Activated naive CD4-positive, alpha-beta T cell treated with anti-CD3 and anti-CD28 coated beads, Interleukin-2, amount 50 U/mL, for 72 hours (primary cell): ENCODE data around the gene TMEM63A. TPM values are rescaled to one million over a fixed set of nuclear protein-coding genes. Genes with fewer than 3 reads are reported as not detected.
A peak's percentile ranks its signal among the peaks of the same experiment; 100 is the strongest.

ENCODE experiments used
- ATAC-seq, 2 donors: fragments of 150-1000 bp; cut with Tn5 transposase; 2 replicates each; pipeline ENCODE4 v1.10.0; 2021; ENCODE audit warnings: mild to moderate bottlenecking in 2 of 2, moderate library complexity in 2 of 2
- DNase-seq, 2 donors: peaks; one replicate each; pipeline ENCODE4 v3.0.0; 2021 to 2022; ENCODE audit warnings: low spot score in 2 of 2
- H3K27ac Mint-ChIP-seq, 2 donors: one replicate each; pipeline ENCODE4 v1.8.0; 2022; ENCODE audit warnings: mild to moderate bottlenecking in 2 of 2, mixed read lengths in 2 of 2
- H3K36me3 Mint-ChIP-seq, 2 donors: one replicate each; pipeline ENCODE4 v1.8.0; 2022; ENCODE audit warnings: mixed read lengths in 2 of 2
- H3K9me3 Mint-ChIP-seq, 2 donors: one replicate each; pipeline ENCODE4 v1.8.0; 2022; ENCODE audit warnings: mixed read lengths in 2 of 2
- total RNA-seq, 2 donors: library from RNA; stranded (reverse); gene quantifications; one replicate each; pipeline ENCODE4 v1.2.3, GENCODE V29; 2022

Gene TMEM63A
- total RNA-seq, 2 donors from 2014 or later = 67.8 to 115 TPM

DNA sequence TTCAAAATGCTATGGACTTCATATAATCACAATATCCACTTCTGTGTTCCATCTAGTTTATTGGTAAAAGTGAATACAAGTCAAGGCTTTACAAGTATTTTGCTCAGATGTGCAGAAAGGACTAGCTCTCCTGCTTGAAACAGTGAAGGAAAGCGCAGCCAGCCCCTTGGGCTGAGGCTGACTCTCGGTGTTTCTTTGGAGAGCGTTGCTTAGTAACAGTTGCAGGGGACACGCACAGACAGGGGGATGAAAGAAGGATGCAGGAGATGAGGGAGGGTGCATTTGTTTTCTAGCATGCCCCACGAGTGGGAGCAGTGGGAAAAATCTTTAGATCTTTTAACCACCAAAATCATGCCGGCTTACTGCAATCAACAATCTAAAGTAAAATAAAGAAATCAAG, 32.8 kb upstream of the TMEM63A start:
- Mint-ChIP-seq H3K27ac (no peak overlapping the region), H3K36me3 (peaks cover 0 to 18% of the 10 kb centered on the region in 2 donors), H3K9me3 (no peaks in the 10 kb centered on the region)
- no peak for DNase-seq
- no peak for ATAC-seq

- no peak for DNase-seq
- H3K36me3 Mint-ChIP-seq = peaks cover 0 to 13% of the 10 kb centered on the region in 2 donors
- no peak for ATAC-seq
- no peak overlapping the region for H3K27ac Mint-ChIP-seq
- H3K9me3 Mint-ChIP-seq = no peaks in the 10 kb centered on the region
These were observed 32.2 kb upstream of the TMEM63A start for GRCh38 chr1:225914391-225914790.

DNA sequence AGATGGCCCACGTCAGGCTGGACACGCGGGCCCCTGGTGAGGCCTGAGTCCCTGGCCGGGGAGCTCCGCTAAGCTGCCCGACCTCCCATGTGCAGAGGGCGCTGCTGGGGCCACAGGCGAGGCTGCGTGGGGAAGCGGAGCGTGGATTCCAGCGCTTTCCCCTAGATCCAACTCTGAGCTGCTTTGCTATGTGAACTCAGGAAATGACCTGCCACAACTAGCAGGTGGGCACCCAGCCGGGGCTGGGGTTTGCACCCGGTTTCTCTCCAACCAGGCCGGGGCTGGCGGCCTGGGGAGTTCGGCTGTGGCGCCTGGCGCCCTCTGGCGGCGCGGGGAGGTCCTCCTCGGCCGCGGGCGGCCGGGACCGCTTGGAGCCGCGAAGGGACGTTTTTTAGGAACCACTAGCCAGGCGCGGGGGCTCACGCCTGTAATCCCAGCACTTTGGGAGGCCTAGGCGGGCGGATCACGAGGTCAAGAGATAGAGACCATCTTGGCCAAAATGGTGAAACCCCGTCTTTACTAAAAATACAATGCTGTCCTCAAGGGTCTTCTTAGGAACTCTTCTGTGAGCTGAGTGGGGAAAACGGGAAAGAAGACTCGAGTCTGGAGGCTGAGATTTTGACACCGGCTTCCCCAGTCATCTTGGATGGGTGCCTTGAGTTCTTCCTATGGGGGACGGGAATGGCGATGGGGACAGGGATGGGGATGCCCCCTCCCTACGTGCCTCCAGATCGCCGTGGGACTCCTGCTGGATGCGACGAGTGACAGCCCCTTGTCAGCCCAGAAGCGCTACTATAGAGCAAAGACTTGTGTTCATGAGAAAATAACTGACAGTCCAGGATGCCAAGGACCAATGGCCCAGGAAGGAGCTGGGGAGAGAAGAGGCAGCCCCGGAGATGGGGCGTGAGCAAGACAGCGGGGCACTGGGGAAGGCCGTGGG, 29.3 kb upstream of the TMEM63A start:
- H3K27ac Mint-ChIP-seq = peak overlapping the region in 1 of 2 donors; percentile 3
- H3K9me3 Mint-ChIP-seq = no peaks in the 10 kb centered on the region
- ATAC-seq = peak; percentile 91 to 93

GRCh38 chr1:225909477-225909876, 27.3 kb upstream of the TMEM63A start:
- DNase-seq = no peak
- H3K9me3 Mint-ChIP-seq = no peaks in the 10 kb centered on the region
- H3K36me3 Mint-ChIP-seq = no peaks in the 10 kb centered on the region
- ATAC-seq = no peak
- H3K27ac Mint-ChIP-seq = peak overlapping the region; percentile 0 to 3

More for the DNA sequence above, 29.3 kb upstream of the TMEM63A start:
- H3K36me3 Mint-ChIP-seq = no peaks in the 10 kb centered on the region
- DNase-seq = peak; percentile 77 to 84

- DNase-seq = no peak
- Mint-ChIP-seq H3K36me3 (no peaks in the 10 kb centered on the region), H3K9me3 (peaks cover 0 to under 1% of the 10 kb centered on the region in 2 donors), H3K27ac (no peak overlapping the region)
- ATAC-seq = no peak
These were observed 26.6 kb upstream of the TMEM63A start for GRCh38 chr1:225908773-225909172.

GRCh38 chr1:225908013-225908640, 25.9 kb upstream of the TMEM63A start:
- Mint-ChIP-seq H3K9me3 (peaks cover 0 to 3% of the 10 kb centered on the region in 2 donors), H3K27ac (peak overlapping the region in 1 of 2 donors; percentile 66), H3K36me3 (no peaks in the 10 kb centered on the region)
- DNase-seq (no peak), ATAC-seq (no peak)

GRCh38 chr1:225907341-225907740, 25.2 kb upstream of the TMEM63A start:
- H3K36me3 Mint-ChIP-seq = no peaks in the 10 kb centered on the region
- DNase-seq = no peak
- H3K27ac Mint-ChIP-seq = peak overlapping the region in 1 of 2 donors; percentile 66
- peaks cover 0 to 3% of the 10 kb centered on the region in 2 donors for H3K9me3 Mint-ChIP-seq
- no peak for ATAC-seq

DNA sequence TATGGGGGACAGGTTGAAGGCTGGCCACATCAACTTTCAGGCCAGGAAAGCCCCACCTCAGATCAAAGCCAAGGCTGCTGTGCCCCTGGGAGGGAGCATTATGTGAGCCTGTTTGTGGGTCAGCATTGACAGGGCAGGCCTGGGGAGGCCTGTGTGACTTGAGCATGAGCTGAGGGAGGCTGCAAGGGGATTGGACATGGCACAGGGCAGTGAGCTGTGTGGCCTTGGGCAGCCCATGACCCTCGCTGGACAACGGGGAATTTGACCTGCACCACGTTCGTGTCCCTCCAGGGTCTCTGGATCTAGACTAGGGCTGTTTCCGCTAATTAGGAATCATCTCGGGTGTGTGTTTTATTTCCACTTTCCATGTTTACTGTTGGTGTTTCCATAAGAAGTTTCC, 24.3 kb upstream of the TMEM63A start:
- ATAC-seq (no peak), DNase-seq (no peak)
- no peak overlapping the region for H3K27ac Mint-ChIP-seq
- H3K36me3 Mint-ChIP-seq = no peaks in the 10 kb centered on the region
- H3K9me3 Mint-ChIP-seq = peaks cover 0 to 3% of the 10 kb centered on the region in 2 donors

DNA sequence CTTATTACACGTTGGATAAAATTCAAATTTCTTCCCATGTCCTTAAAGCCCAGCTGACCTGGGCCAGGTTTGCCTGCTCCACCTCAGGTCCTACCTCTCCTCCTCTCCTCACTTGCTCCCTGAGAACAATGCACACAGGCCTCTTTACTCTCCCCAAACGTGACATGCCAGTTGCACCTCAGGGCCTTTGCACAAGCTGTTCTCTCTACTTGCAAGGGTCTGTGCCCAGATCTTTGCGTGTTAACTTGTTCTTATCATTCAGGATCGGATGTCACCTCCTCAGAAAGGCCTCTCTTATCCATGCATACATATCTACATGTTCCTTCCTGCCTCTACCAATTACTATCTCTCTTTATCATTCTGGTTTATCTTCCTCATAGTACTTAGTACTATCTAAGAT, 21.4 kb upstream of the TMEM63A start:
- H3K27ac Mint-ChIP-seq = peak overlapping the region in 1 of 2 donors; percentile 3

DNA sequence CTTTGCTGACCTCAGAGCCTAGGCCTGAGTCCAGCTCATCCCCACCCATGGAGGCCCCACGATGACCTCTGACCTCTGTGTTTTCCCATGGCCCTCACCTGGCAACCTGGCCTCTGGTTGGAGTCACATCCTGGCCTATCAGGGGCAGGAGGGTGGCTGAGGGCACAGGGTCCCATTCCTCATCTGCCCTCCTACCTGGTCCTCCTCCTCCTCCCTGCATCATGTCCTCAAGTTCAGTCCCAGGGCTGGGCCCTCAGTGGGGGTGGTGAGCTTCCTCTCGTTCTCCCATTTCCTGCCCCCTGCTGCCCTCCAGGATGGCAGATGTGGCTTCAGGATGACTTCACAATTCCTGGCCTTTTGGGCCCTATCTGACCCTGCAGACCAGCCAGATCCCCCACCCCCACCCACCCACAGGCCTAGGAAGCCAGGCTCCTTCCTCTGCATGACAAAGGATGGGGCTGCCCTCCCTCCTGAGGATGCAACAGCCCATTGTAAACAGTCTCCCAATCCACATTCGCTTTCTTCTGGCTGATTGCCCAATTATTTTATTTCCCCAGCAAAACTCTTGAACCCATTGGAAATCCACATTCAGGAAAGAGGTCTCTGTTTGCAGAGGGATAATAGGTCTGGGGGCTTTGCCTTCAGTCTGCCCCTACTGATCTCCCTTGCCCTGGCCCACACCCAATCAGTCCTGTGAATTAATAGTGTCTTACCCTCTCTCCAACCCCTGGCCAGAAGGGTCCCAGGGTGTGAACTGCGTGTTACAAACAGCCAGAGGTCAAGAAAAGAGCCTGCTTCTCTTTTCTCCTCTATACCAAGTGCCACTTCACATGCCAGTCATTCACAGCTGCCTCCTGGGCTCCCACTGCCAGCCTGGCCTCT, 17.1 kb upstream of the TMEM63A start:
- ATAC-seq (no peak), DNase-seq (no peak)
- Mint-ChIP-seq H3K9me3 (peaks cover 3% of the 10 kb centered on the region in 2 donors), H3K36me3 (peaks cover 0 to 15% of the 10 kb centered on the region in 2 donors), H3K27ac (peak overlapping the region; percentile 12 to 81)

More for the DNA sequence above, 21.4 kb upstream of the TMEM63A start:
- peaks cover 0 to 6% of the 10 kb centered on the region in 2 donors for H3K36me3 Mint-ChIP-seq
- ATAC-seq = no peak
- peaks cover 0 to 3% of the 10 kb centered on the region in 2 donors for H3K9me3 Mint-ChIP-seq
- no peak for DNase-seq

DNA sequence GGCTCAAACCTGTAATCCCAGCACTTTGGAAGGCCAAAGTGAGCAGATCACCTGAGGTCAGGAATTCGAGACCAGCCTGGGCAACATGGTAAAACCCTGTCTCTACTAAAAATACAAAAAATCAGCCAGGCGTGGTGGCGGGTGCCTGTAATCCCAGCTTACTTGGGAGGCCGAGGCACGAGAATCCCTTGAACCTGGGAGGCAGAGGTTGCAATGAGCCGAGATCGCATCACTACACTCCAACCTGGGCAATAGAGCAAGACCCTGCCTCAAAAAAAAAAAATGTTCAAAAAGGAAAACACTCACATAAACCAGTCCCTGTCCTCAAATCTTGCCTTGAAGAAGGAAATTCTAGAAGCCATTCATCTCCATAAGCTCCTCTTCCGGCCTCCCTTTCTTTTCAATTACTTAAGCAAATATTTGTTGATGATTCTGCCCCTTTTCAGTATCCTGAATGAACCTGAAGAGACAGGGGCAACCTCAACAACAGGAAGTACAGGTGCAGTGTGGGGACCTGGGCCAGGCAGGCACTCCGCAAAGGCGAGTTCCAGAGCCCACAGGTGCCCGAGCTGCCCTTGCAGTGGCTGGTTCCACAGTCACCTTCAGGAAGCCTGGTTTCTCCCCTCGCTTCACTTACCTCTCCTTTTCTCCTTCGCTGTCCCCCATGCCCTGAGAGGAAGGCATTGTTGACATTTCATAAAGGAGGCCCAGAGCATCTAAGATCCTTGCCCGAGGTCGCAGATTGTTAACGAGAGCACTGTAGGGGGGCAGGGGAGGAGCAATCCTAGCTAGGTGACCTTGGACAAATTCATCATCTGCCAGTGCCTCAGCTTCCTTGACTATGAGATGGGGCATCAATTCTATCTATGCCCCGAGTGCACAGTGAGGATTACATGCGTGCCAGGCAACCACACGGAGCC, 15.7 kb upstream of the TMEM63A start:
- no peak for DNase-seq
- Mint-ChIP-seq H3K27ac (peak overlapping the region; percentile 77 to 82), H3K9me3 (peaks cover 0 to 3% of the 10 kb centered on the region in 2 donors), H3K36me3 (peaks cover 0 to 15% of the 10 kb centered on the region in 2 donors)
- no peak for ATAC-seq

GRCh38 chr1:225896937-225897549, 14.9 kb upstream of the TMEM63A start:
- peak overlapping the region; percentile 77 to 82 for H3K27ac Mint-ChIP-seq
- peaks cover 0 to 15% of the 10 kb centered on the region in 2 donors for H3K36me3 Mint-ChIP-seq
- peak; percentile 99 to 100 for ATAC-seq
- peak; percentile 62 to 77 for DNase-seq
- H3K9me3 Mint-ChIP-seq = peaks cover 0 to 3% of the 10 kb centered on the region in 2 donors

GRCh38 chr1:225896494-225896893, 14.3 kb upstream of the TMEM63A start:
- ATAC-seq (no peak), DNase-seq (no peak)
- peaks cover 0 to 3% of the 10 kb centered on the region in 2 donors for H3K9me3 Mint-ChIP-seq
- peaks cover 0 to 15% of the 10 kb centered on the region in 2 donors for H3K36me3 Mint-ChIP-seq
- peak overlapping the region in 1 of 2 donors; percentile 82 for H3K27ac Mint-ChIP-seq

DNA sequence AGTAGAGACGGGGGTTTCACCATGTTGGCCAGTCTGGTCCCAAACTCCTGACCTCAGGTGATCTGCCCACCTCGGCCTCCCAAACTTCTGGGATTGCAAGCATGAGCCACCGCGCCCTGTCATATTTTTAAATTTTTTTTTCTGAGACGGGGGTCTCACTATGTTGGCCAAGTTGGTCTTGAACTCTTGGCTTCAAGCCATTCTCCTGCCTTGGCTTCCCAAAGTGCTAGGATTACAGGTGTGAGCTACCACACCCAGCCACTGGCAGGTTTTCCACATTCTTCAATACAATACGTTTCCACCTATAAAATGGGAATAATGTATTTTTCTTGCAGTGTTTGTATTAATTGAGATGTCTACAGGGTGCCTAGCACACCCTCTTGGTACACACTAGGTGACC, 10.1 kb upstream of the TMEM63A start:
- Mint-ChIP-seq H3K27ac (no peak overlapping the region), H3K36me3 (no peaks in the 10 kb centered on the region), H3K9me3 (no peaks in the 10 kb centered on the region)
- ATAC-seq = no peak
- DNase-seq = no peak
